Measurements from ENCODE around the gene ARHGEF19.

GRCh38 chr1:16183765-16184556 lies 28.5 kb downstream of the ARHGEF19 start:
- no peak for TF ChIP-seq CTCF (IDR thresholded peaks at IDR 0.05)
- no peak for TF ChIP-seq POLR2AphosphoS5 (IDR thresholded peaks at IDR 0.05)
